B cell (primary cell): ENCODE results near the gene GAP43. TPM values are rescaled to one million over a fixed set of nuclear protein-coding genes. Genes with fewer than 3 reads are reported as not detected.

Source experiments
- ATAC-seq: fragments of 200-7000 bp; cut with Tn5 transposase; one replicate; pipeline ENCODE4 v1.10.0; 2021; ENCODE audit warnings: low read depth, mild to moderate bottlenecking, moderate number of reproducible peaks, moderate library complexity
- CTCF ChIA-PET: fragments of 350-600 bp; sonication (Branson Sonifier 250); formaldehyde crosslinking; loops from one replicate; lab custom pipeline; 2021; ENCODE audit warnings: antibody characterized with exemption, inconsistent platforms; lab: Charles Lee
- POLR2A ChIA-PET: fragments of 350-600 bp; sonication (Branson Sonifier 250); formaldehyde crosslinking; loops from one replicate; lab custom pipeline; 2021; ENCODE audit warnings: antibody characterized with exemption; lab: Charles Lee
- DNase-seq: peaks from one replicate; pipeline ENCODE4 v3.0.0; 2013
- H2AFZ ChIP-seq: 2 replicates; pipeline ENCODE4 v1.6.1; 2012; ENCODE audit warnings: mild to moderate bottlenecking, low read depth, low read length; ENCODE audit not compliant: insufficient read depth, poor library complexity, severe bottlenecking
- H3K27ac ChIP-seq, 2 donors: 1 replicate in 1 of 2; 2 replicates in 1 of 2; pipeline ENCODE4 v1.5.1; 2012 to 2013; ENCODE audit warnings: low read length in 2 of 2, mild to moderate bottlenecking in 2 of 2, moderate library complexity in 1 of 2
- H3K27me3 ChIP-seq, 4 experiments: fragments of 200-600 bp in 1 of 4; sonication (generic) in 1 of 4; replicated peaks in 1 of 4; 1 replicate in 2 of 4; 2 replicates in 2 of 4; pipeline versions ENCODE4 v1.6.1 to v1.7.0; 2013 to 2016; ENCODE audit warnings: low read length in 3 of 4, mild to moderate bottlenecking in 2 of 4, mixed read lengths in 1 of 4, moderate library complexity in 1 of 4; ENCODE audit not compliant: insufficient read depth in 4 of 4, control insufficient read depth in 3 of 4; ENCODE audit errors: control extremely low read depth in 1 of 4
- H3K36me3 ChIP-seq, 2 experiments: replicated peaks in 1 of 2; 1 replicate in 1 of 2; 2 replicates in 1 of 2; pipeline versions ENCODE4 v1.6.1 to v1.7.1; 2013; ENCODE audit warnings: low read length in 1 of 2; ENCODE audit not compliant: insufficient read depth in 2 of 2, control insufficient read depth in 1 of 2; ENCODE audit errors: control extremely low read depth in 1 of 2, extremely low read depth in 1 of 2
- H3K4me1 ChIP-seq, 2 donors: fragments of 200-600 bp in 1 of 2; sonication (generic) in 1 of 2; 1 replicate in 1 of 2; 2 replicates in 1 of 2; pipeline versions ENCODE4 v1.5.1 to v1.6.1; 2013 to 2017; ENCODE audit warnings: low read length in 2 of 2; ENCODE audit not compliant: control insufficient read depth in 2 of 2, insufficient read depth in 2 of 2
- H3K4me2 ChIP-seq: replicated peaks from 2 replicates; pipeline ENCODE3; 2012; ENCODE audit warnings: mild to moderate bottlenecking, low read depth, low read length; ENCODE audit not compliant: poor library complexity, severe bottlenecking
- H3K4me3 ChIP-seq, 5 experiments: fragments of 200-600 bp in 1 of 5; sonication (generic) in 1 of 5; 1 replicate in 3 of 5; 2 replicates in 2 of 5; pipeline versions ENCODE4 v1.5.1 to v1.7.0; 2011 to 2016; ENCODE audit warnings: low read length in 4 of 5, mild to moderate bottlenecking in 4 of 5, low read depth in 2 of 5, control low read depth in 1 of 5, moderate library complexity in 1 of 5; ENCODE audit not compliant: insufficient read depth in 1 of 5; ENCODE audit errors: control extremely low read depth in 1 of 5, extremely low read depth in 1 of 5
- H3K79me2 ChIP-seq: fragments of 200-600 bp; sonication (generic); one replicate; pipeline ENCODE4 v1.6.0; 2016; ENCODE audit warnings: low read length; ENCODE audit not compliant: control insufficient read depth, insufficient read depth
- H3K9ac ChIP-seq: fragments of 200-600 bp; sonication (generic); 2 replicates; pipeline ENCODE4 v1.6.1; 2017; ENCODE audit warnings: mild to moderate bottlenecking, low read length, moderate library complexity
- H3K9me3 ChIP-seq, 3 donors: one replicate each; pipeline versions ENCODE4 v1.6.1 to v1.7.1; 2013; ENCODE audit warnings: low read length in 2 of 3; ENCODE audit not compliant: control insufficient read depth in 2 of 3, insufficient read depth in 1 of 3; ENCODE audit errors: control extremely low read depth in 1 of 3
- H4K20me1 ChIP-seq: 2 replicates; pipeline ENCODE4 v1.6.0; 2012; ENCODE audit warnings: mild to moderate bottlenecking, low read length; ENCODE audit not compliant: insufficient read depth, control insufficient read depth, poor library complexity, severe bottlenecking
- H3K27ac Mint-ChIP-seq: one replicate; pipeline ENCODE4 v1.8.0; 2021; ENCODE audit warnings: mixed read lengths
- H3K27me3 Mint-ChIP-seq: one replicate; pipeline ENCODE4 v1.8.0; 2021; ENCODE audit warnings: mixed read lengths
- H3K4me1 Mint-ChIP-seq: one replicate; pipeline ENCODE4 v1.8.0; 2021; ENCODE audit warnings: mixed read lengths
- H3K4me3 Mint-ChIP-seq: one replicate; pipeline ENCODE4 v1.8.0; 2021; ENCODE audit warnings: mixed read lengths
- H3K9me3 Mint-ChIP-seq: one replicate; pipeline ENCODE4 v1.8.0; 2022; ENCODE audit warnings: mixed read lengths; ENCODE audit not compliant: insufficient read depth
- CTCF ChIP-seq: fragments of 200-600 bp; IDR thresholded peaks from one replicate; pipeline ENCODE4 v1.8.0; 2022; ENCODE audit warnings: antibody characterized with exemption, mild to moderate bottlenecking
- EZH2 ChIP-seq: IDR thresholded peaks from 2 replicates; pipeline ENCODE4 v1.6.1; 2012; ENCODE audit warnings: borderline replicate concordance, low read depth, mild to moderate bottlenecking, moderate library complexity, low read length; ENCODE audit not compliant: insufficient read depth, poor library complexity, severe bottlenecking
- WGBS: methylation state at CpG from one replicate; pipeline ENCODE4 v1.1.5; 2013; ENCODE audit warnings: missing lambda C conversion rate; ENCODE audit not compliant: insufficient coverage; 5-methylcytosine and 5-hydroxymethylcytosine counted together
- intact Hi-C: fragments of 100-400 bp; cut with micrococcal nuclease; formaldehyde crosslinking; loops from one replicate; pipeline ENCODE4 v1.10.0; 2022
- polyA plus RNA-seq: library from polyadenylated mRNA; depleted of rRNA; stranded (reverse); fragments of >200 nt; gene quantifications from 2 replicates; pipeline ENCODE4 v1.2.3, GENCODE V29; 2012
- total RNA-seq, 2 donors: library from RNA; stranded (reverse); fragments of 120-200 nt in 1 of 2; gene quantifications; 1 replicate in 1 of 2; 2 replicates in 1 of 2; pipeline versions ENCODE4 v1.2.3 to v1.2.4, GENCODE V29; 2013 to 2022

The GAP43 gene
- total and polyA plus RNA-seq, 2 donors (not counting 1 experiment from before 2014, with no cell fraction given) = 0.04 TPM; not detected in 1

- Mint-ChIP-seq H3K4me1 (no peaks in the 10 kb centered on the region), H3K27ac (no peak overlapping the region), H3K4me3 (no peak overlapping the region), H3K27me3 (peaks cover 10% of the 10 kb centered on the region), H3K9me3 (no peaks in the 10 kb centered on the region)
- Histone ChIP-seq H3K79me2 (no peaks in the 10 kb centered on the region), H4K20me1 (no peaks in the 10 kb centered on the region), H3K9ac (no peak overlapping the region), H3K4me3 (no peak overlapping the region), H3K27me3 (peaks cover 0 to 8% (median 2%) of the 10 kb centered on the region in 4 experiments), H2AFZ (no peak overlapping the region), H3K27ac (no peak overlapping the region), H3K36me3 (no peaks in the 10 kb centered on the region), H3K4me2 (no peak overlapping the region), H3K4me1 (no peaks in the 10 kb centered on the region), H3K9me3 (no peaks in the 10 kb centered on the region)
- no peak for DNase-seq
- CTCF ChIA-PET = no interaction called here
- intact Hi-C loops = no loop called here
- POLR2A ChIA-PET = no interaction called here
- TF ChIP-seq CTCF (no peak), EZH2 (no peak)
- no peak for ATAC-seq
These were observed 8.7 kb downstream of the GAP43 start for GRCh38 chr3:115632026-115632425.

- Histone ChIP-seq H3K9me3 (no peaks in the 10 kb centered on the region), H3K4me2 (no peak overlapping the region), H2AFZ (no peak overlapping the region), H4K20me1 (no peaks in the 10 kb centered on the region), H3K27ac (no peak overlapping the region), H3K4me1 (no peaks in the 10 kb centered on the region), H3K36me3 (no peaks in the 10 kb centered on the region), H3K4me3 (no peak overlapping the region), H3K9ac (no peak overlapping the region), H3K79me2 (no peaks in the 10 kb centered on the region), H3K27me3 (peaks cover 0 to 8% (median 2%) of the 10 kb centered on the region in 4 experiments)
- ChIA-PET POLR2A (no interaction called here), CTCF (no interaction called here)
- no peak overlapping the region for H3K27ac Mint-ChIP-seq
- H3K9me3 Mint-ChIP-seq = no peaks in the 10 kb centered on the region
- no peaks in the 10 kb centered on the region for H3K4me1 Mint-ChIP-seq
- DNase-seq = no peak
- TF ChIP-seq EZH2 (no peak), CTCF (no peak)
- no peak overlapping the region for H3K4me3 Mint-ChIP-seq
- WGBS = no CpG with 5 or more reads among the region's 3 CpGs
- ATAC-seq = no peak
- H3K27me3 Mint-ChIP-seq = peaks cover 10% of the 10 kb centered on the region
- intact Hi-C loops = no loop called here
These were observed 10.2 kb downstream of the GAP43 start for GRCh38 chr3:115633467-115633866.
